ENCODE results near the gene WDR64. TPM values are rescaled to one million over a fixed set of nuclear protein-coding genes. Genes with fewer than 3 reads are reported as not detected.

The WDR64 gene
- total RNA-seq, 1 experiment from 2014 or later, result not detected

GRCh38 chr1:241644259-241644658, 7.8 kb upstream of the WDR64 start:
- DNase-seq, result no peak
- Histone ChIP-seq H3K79me2 (ENCODE audit: low read depth) (peaks cover 2% of the 10 kb centered on the region), H3K36me3 (ENCODE audit: low read depth) (no peaks in the 10 kb centered on the region), H3K4me3 (no peak overlapping the region), H4K20me1 (ENCODE audit: insufficient read depth) (no peaks in the 10 kb centered on the region), H3K9me3 (ENCODE audit: insufficient read depth, low read depth) (peaks cover 3% of the 10 kb centered on the region; the same call in 1 of the 2 replicates), H3K27me3 (ENCODE audit: insufficient read depth, low read depth) (no peaks in the 10 kb centered on the region), H3K27ac (no peak overlapping the region), H3K9me2 (ENCODE audit: insufficient read depth) (no peaks in the 10 kb centered on the region; the same call in 1 of the 2 replicates), H3K4me1 (replicated peaks; ENCODE audit: insufficient read depth) (peaks cover 23% of the 10 kb centered on the region), H3F3A (ENCODE audit: insufficient read depth, low read depth) (peaks cover 24% of the 10 kb centered on the region), H2AFZ (no peak overlapping the region), H3K4me2 (no peak overlapping the region)
- BruUV-seq (replicated peaks), result no TSS peak
- intact Hi-C loops (cut with micrococcal nuclease; ENCODE audit: unreplicated experiment), result no loop called here
- CTCF ChIA-PET, result no interaction called here
- POLR2A ChIA-PET (ENCODE audit: unreplicated experiment), result interaction anchor here (0.6 kb wide), 1 partner anchor 1827 kb away, joined by 3 read pairs; no protein-coding TSS in a partner anchor
- TF ChIP-seq EZH2 (IDR thresholded peaks at IDR 0.05; ENCODE audit: low read depth) (no peak), CTCF (conservative IDR thresholded peaks at IDR 0.05) (no peak)

DNA sequence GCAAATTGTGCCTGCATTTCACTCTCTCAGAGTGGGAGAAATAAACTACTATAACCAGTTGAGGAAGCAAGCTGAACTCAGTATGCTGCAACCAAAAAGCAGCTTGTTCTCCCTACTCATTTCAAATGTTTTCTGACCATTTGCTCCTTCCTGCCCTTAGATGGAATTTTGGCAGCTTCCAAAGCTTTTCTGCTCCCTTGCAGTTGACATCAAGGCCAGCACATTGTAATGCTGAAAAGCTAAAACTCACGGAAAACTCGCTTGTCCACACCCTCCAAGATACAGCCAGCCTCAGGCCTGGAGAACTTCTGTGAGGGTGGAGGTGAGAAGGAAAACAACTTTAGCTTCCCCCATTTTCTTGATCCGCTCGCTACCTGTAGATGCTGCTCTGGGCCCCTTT, 6.9 kb upstream of the WDR64 start:
- H3K9me3 ChIP-seq (ENCODE audit: insufficient read depth, low read depth), result peaks cover 3% of the 10 kb centered on the region; the same call in 1 of the 2 replicates
- no peaks in the 10 kb centered on the region for H4K20me1 ChIP-seq (ENCODE audit: insufficient read depth)
- no peaks in the 10 kb centered on the region for H3K36me3 ChIP-seq (ENCODE audit: low read depth)
- H3F3A ChIP-seq (ENCODE audit: insufficient read depth, low read depth), result peaks cover 24% of the 10 kb centered on the region
- H3K27me3 ChIP-seq (ENCODE audit: insufficient read depth, low read depth), result no peaks in the 10 kb centered on the region
- CTCF ChIA-PET, result no interaction called here
- intact Hi-C loops (cut with micrococcal nuclease; ENCODE audit: unreplicated experiment), result no loop called here
- H3K4me3 ChIP-seq, result no peak overlapping the region
- TF ChIP-seq EZH2 (IDR thresholded peaks at IDR 0.05; ENCODE audit: low read depth), result no peak
- TF ChIP-seq CTCF (conservative IDR thresholded peaks at IDR 0.05), result no peak
- no peak for DNase-seq
- H3K9me2 ChIP-seq (ENCODE audit: insufficient read depth), result no peaks in the 10 kb centered on the region; the same call in 1 of the 2 replicates
- no peak overlapping the region for H2AFZ ChIP-seq
- BruUV-seq (replicated peaks), result no TSS peak
- POLR2A ChIA-PET (ENCODE audit: unreplicated experiment), result no interaction called here
- H3K79me2 ChIP-seq (ENCODE audit: low read depth), result no peaks in the 10 kb centered on the region
- H3K4me1 ChIP-seq (replicated peaks; ENCODE audit: insufficient read depth), result peaks cover 23% of the 10 kb centered on the region
- H3K27ac ChIP-seq, result no peak overlapping the region
- H3K4me2 ChIP-seq, result no peak overlapping the region

- Histone ChIP-seq H4K20me1 (ENCODE audit: insufficient read depth) (no peaks in the 10 kb centered on the region), H3K4me1 (replicated peaks; ENCODE audit: insufficient read depth) (peaks cover 15% of the 10 kb centered on the region), H3K27me3 (ENCODE audit: insufficient read depth, low read depth) (no peaks in the 10 kb centered on the region), H3K4me2 (no peak overlapping the region), H3K36me3 (ENCODE audit: low read depth) (no peaks in the 10 kb centered on the region), H3K79me2 (ENCODE audit: low read depth) (no peaks in the 10 kb centered on the region), H3F3A (ENCODE audit: insufficient read depth, low read depth) (peaks cover 16% of the 10 kb centered on the region), H3K4me3 (no peak overlapping the region), H3K9me2 (ENCODE audit: insufficient read depth) (no peaks in the 10 kb centered on the region; the same call in 1 of the 2 replicates), H2AFZ (no peak overlapping the region), H3K9me3 (ENCODE audit: insufficient read depth, low read depth) (peaks cover 3% of the 10 kb centered on the region; the same call in 1 of the 2 replicates), H3K27ac (no peak overlapping the region)
- TF ChIP-seq CTCF (conservative IDR thresholded peaks at IDR 0.05), result no peak
- TF ChIP-seq EZH2 (IDR thresholded peaks at IDR 0.05; ENCODE audit: low read depth), result no peak
- no TSS peak for BruUV-seq (replicated peaks)
- ChIA-PET CTCF (no interaction called here), POLR2A (ENCODE audit: unreplicated experiment) (no interaction called here)
- intact Hi-C loops (cut with micrococcal nuclease; ENCODE audit: unreplicated experiment), result no loop called here
- DNase-seq, result no peak
Observed at GRCh38 chr1:241646201-241646600, 5.9 kb upstream of the WDR64 start.
